Dermis blood vessel endothelial cell (primary cell): ENCODE results near the gene HSPB7. TPM values are rescaled to one million over a fixed set of nuclear protein-coding genes. Genes with fewer than 3 reads are reported as not detected.
"Not testable (repeated sequence)": the region's sequence is repeated elsewhere in the genome, so short reads cannot be mapped to it uniquely, and the experiment has no call there.

ENCODE experiments used
- DNase-seq: peaks from one replicate; pipeline ENCODE4 v3.0.0; 2010
- total RNA-seq: library from RNA; depleted of rRNA; stranded (reverse); fragments of >200 nt; gene quantifications from 2 replicates; pipeline ENCODE4 v1.2.3, GENCODE V29; 2014

HSPB7 gene
- total RNA-seq, 1 donor from 2014 or later: not detected

- no peak for DNase-seq
Observed at GRCh38 chr1:16021681-16022080, 3.8 kb upstream of the HSPB7 start, which contains the start of gene CLCNKA. Gene CLCNKA (plus strand): TSS chr1:16022036. CDS start chr1:16022620, 584 bp downstream.

- not testable (repeated sequence) for DNase-seq
Observed at GRCh38 chr1:16020878-16021277, 3.0 kb upstream of the HSPB7 start.

GRCh38 chr1:16020325-16020724 is 2.5 kb upstream of the HSPB7 start:
- no peak for DNase-seq

GRCh38 chr1:16019644-16020277 is 1.9 kb upstream of the HSPB7 start:
- no peak for DNase-seq

- DNase-seq: no peak
Observed at GRCh38 chr1:16018749-16019643, 1.2 kb upstream of the HSPB7 start.

GRCh38 chr1:16018308-16018707 is 465 bp upstream of the HSPB7 start:
- DNase-seq: no peak

- no peak for DNase-seq
Observed at GRCh38 chr1:16017076-16017460, 775 bp downstream of the HSPB7 start.

GRCh38 chr1:16015960-16016901 is 1.6 kb downstream of the HSPB7 start:
- DNase-seq: no peak

- DNase-seq: no peak
Observed at GRCh38 chr1:16015491-16015890, 2.4 kb downstream of the HSPB7 start.

- no peak for DNase-seq
Observed at GRCh38 chr1:16014509-16015482, 3.0 kb downstream of the HSPB7 start.

- DNase-seq: no peak
Observed at GRCh38 chr1:16013908-16014258, 4.0 kb downstream of the HSPB7 start.

GRCh38 chr1:16013220-16013907 is 4.5 kb downstream of the HSPB7 start:
- DNase-seq: peak; percentile 67

- DNase-seq: peak; percentile 52
Observed at GRCh38 chr1:16012590-16013219, 5.1 kb downstream of the HSPB7 start.

- DNase-seq: no peak
Observed at GRCh38 chr1:16011936-16012589, 5.8 kb downstream of the HSPB7 start.

- DNase-seq: no peak
Observed at GRCh38 chr1:16010837-16011236, 7.0 kb downstream of the HSPB7 start.

- no peak for DNase-seq
Observed at GRCh38 chr1:16009678-16010077, 8.2 kb downstream of the HSPB7 start.

- DNase-seq: peak; percentile 86
Observed at GRCh38 chr1:16009030-16009460, 8.8 kb downstream of the HSPB7 start.

GRCh38 chr1:16007671-16008341 is 10.0 kb downstream of the HSPB7 start:
- no peak for DNase-seq
